Skeletal muscle satellite cell (primary cell): ENCODE data around the gene ADH1C.
"Not testable (repeated sequence)": the region's sequence is repeated elsewhere in the genome, so short reads cannot be mapped to it uniquely, and the experiment has no call there.

Experiments used
- H3K27me3 ChIP-seq: 2 replicates; pipeline ENCODE4 v1.7.0; 2013; ENCODE audit warnings: low read length; ENCODE audit not compliant: control insufficient read depth, insufficient read depth
- H3K36me3 ChIP-seq: 2 replicates; pipeline ENCODE4 v1.7.0; 2013; ENCODE audit warnings: mild to moderate bottlenecking, control low read depth, low read length; ENCODE audit not compliant: insufficient read depth
- H3K4me1 ChIP-seq: 2 replicates; pipeline ENCODE4 v1.7.0; 2013; ENCODE audit warnings: low read length; ENCODE audit not compliant: control insufficient read depth, insufficient read depth
- H3K4me2 ChIP-seq: 2 replicates; pipeline ENCODE4 v1.7.0; 2013; ENCODE audit warnings: mild to moderate bottlenecking, low read length
- H3K4me3 ChIP-seq: 2 replicates; pipeline ENCODE4 v1.7.0; 2013; ENCODE audit warnings: low read length
- H3K9ac ChIP-seq: 2 replicates; pipeline ENCODE4 v1.7.0; 2013; ENCODE audit warnings: mild to moderate bottlenecking, low read depth, low read length, moderate library complexity
- H3K9me3 ChIP-seq: replicated peaks from 2 replicates; pipeline ENCODE4 v1.7.0; 2013; ENCODE audit warnings: mild to moderate bottlenecking, control low read depth, low read length

The ADH1C gene

GRCh38 chr4:99381588-99382175, 29.1 kb upstream of the ADH1C start:
- no peaks in the 10 kb centered on the region for H3K9me3 ChIP-seq

GRCh38 chr4:99379571-99379970, 27.0 kb upstream of the ADH1C start:
- Histone ChIP-seq H3K27me3 (no peaks in the 10 kb centered on the region), H3K9me3 (no peaks in the 10 kb centered on the region), H3K9ac (no peak overlapping the region), H3K4me1 (peaks cover 27% of the 10 kb centered on the region), H3K4me3 (no peak overlapping the region), H3K4me2 (no peak overlapping the region), H3K36me3 (no peaks in the 10 kb centered on the region)

More at GRCh38 chr4:99381588-99382175, 29.1 kb upstream of the ADH1C start:
- no peak overlapping the region for H3K9ac ChIP-seq
- no peaks in the 10 kb centered on the region for H3K27me3 ChIP-seq
- H3K4me3 ChIP-seq: no peak overlapping the region
- H3K4me1 ChIP-seq: peaks cover 27% of the 10 kb centered on the region
- H3K36me3 ChIP-seq: no peaks in the 10 kb centered on the region
- H3K4me2 ChIP-seq: no peak overlapping the region

- no peaks in the 10 kb centered on the region for H3K27me3 ChIP-seq
- H3K9ac ChIP-seq: no peak overlapping the region
- no peak overlapping the region for H3K4me2 ChIP-seq
- peaks cover 22% of the 10 kb centered on the region for H3K4me1 ChIP-seq
- H3K36me3 ChIP-seq: no peaks in the 10 kb centered on the region
- no peaks in the 10 kb centered on the region for H3K9me3 ChIP-seq
- no peak overlapping the region for H3K4me3 ChIP-seq
Observed at GRCh38 chr4:99378876-99379275, 26.3 kb upstream of the ADH1C start.

- not testable (repeated sequence) for H3K36me3 ChIP-seq, H3K9me3 ChIP-seq, H3K27me3 ChIP-seq, H3K9ac ChIP-seq, H3K4me2 ChIP-seq, H3K4me3 ChIP-seq, H3K4me1 ChIP-seq
Observed at GRCh38 chr4:99377341-99377740, 24.8 kb upstream of the ADH1C start.

- H3K36me3 ChIP-seq, H3K9ac ChIP-seq, H3K4me2 ChIP-seq, H3K9me3 ChIP-seq, H3K4me3 ChIP-seq, H3K27me3 ChIP-seq, H3K4me1 ChIP-seq: not testable (repeated sequence)
Observed at GRCh38 chr4:99372464-99372863, 19.9 kb upstream of the ADH1C start.

GRCh38 chr4:99367817-99368216, 15.3 kb upstream of the ADH1C start:
- not testable (repeated sequence) for H3K4me1 ChIP-seq, H3K27me3 ChIP-seq, H3K4me2 ChIP-seq, H3K9ac ChIP-seq, H3K36me3 ChIP-seq, H3K9me3 ChIP-seq, H3K4me3 ChIP-seq

- Histone ChIP-seq H3K4me2 (no peak overlapping the region), H3K4me3 (no peak overlapping the region), H3K4me1 (no peaks in the 10 kb centered on the region), H3K27me3 (no peaks in the 10 kb centered on the region), H3K9me3 (no peaks in the 10 kb centered on the region), H3K36me3 (no peaks in the 10 kb centered on the region), H3K9ac (no peak overlapping the region)
Observed at GRCh38 chr4:99366491-99366890, 13.9 kb upstream of the ADH1C start.

- no peak overlapping the region for H3K4me3 ChIP-seq
- H3K36me3 ChIP-seq: no peaks in the 10 kb centered on the region
- H3K4me1 ChIP-seq: no peaks in the 10 kb centered on the region
Observed at GRCh38 chr4:99362768-99363167, 10.2 kb upstream of the ADH1C start.

GRCh38 chr4:99361899-99362275, 9.3 kb upstream of the ADH1C start:
- Histone ChIP-seq H3K4me2 (no peak overlapping the region), H3K4me1 (no peaks in the 10 kb centered on the region)

More at GRCh38 chr4:99362768-99363167, 10.2 kb upstream of the ADH1C start:
- H3K27me3 ChIP-seq: no peaks in the 10 kb centered on the region
- no peaks in the 10 kb centered on the region for H3K9me3 ChIP-seq
- no peak overlapping the region for H3K4me2 ChIP-seq
- H3K9ac ChIP-seq: no peak overlapping the region

GRCh38 chr4:99361268-99361898, 8.8 kb upstream of the ADH1C start:
- no peaks in the 10 kb centered on the region for H3K9me3 ChIP-seq
- H3K36me3 ChIP-seq: no peaks in the 10 kb centered on the region
- no peaks in the 10 kb centered on the region for H3K4me1 ChIP-seq
- H3K4me3 ChIP-seq: no peak overlapping the region
- no peak overlapping the region for H3K4me2 ChIP-seq
- H3K9ac ChIP-seq: no peak overlapping the region
- H3K27me3 ChIP-seq: no peaks in the 10 kb centered on the region

More at GRCh38 chr4:99361899-99362275, 9.3 kb upstream of the ADH1C start:
- no peaks in the 10 kb centered on the region for H3K9me3 ChIP-seq
- H3K9ac ChIP-seq: no peak overlapping the region
- H3K36me3 ChIP-seq: no peaks in the 10 kb centered on the region
- no peak overlapping the region for H3K4me3 ChIP-seq
- H3K27me3 ChIP-seq: no peaks in the 10 kb centered on the region

- Histone ChIP-seq H3K9me3 (no peaks in the 10 kb centered on the region), H3K27me3 (no peaks in the 10 kb centered on the region), H3K4me2 (no peak overlapping the region), H3K36me3 (no peaks in the 10 kb centered on the region), H3K4me3 (no peak overlapping the region), H3K9ac (no peak overlapping the region), H3K4me1 (no peaks in the 10 kb centered on the region)
Observed at GRCh38 chr4:99359480-99360204, 7.1 kb upstream of the ADH1C start.

- Histone ChIP-seq H3K9me3 (no peaks in the 10 kb centered on the region), H3K36me3 (no peaks in the 10 kb centered on the region), H3K4me3 (no peak overlapping the region), H3K4me2 (no peak overlapping the region), H3K4me1 (no peaks in the 10 kb centered on the region), H3K27me3 (no peaks in the 10 kb centered on the region), H3K9ac (no peak overlapping the region)
Observed at GRCh38 chr4:99357948-99358347, 5.4 kb upstream of the ADH1C start.
